ENCODE measurements around the gene DBT.
"Not testable (repeated sequence)": the region's sequence is repeated elsewhere in the genome, so short reads cannot be mapped to it uniquely, and the experiment has no call there.

DBT gene

DNA sequence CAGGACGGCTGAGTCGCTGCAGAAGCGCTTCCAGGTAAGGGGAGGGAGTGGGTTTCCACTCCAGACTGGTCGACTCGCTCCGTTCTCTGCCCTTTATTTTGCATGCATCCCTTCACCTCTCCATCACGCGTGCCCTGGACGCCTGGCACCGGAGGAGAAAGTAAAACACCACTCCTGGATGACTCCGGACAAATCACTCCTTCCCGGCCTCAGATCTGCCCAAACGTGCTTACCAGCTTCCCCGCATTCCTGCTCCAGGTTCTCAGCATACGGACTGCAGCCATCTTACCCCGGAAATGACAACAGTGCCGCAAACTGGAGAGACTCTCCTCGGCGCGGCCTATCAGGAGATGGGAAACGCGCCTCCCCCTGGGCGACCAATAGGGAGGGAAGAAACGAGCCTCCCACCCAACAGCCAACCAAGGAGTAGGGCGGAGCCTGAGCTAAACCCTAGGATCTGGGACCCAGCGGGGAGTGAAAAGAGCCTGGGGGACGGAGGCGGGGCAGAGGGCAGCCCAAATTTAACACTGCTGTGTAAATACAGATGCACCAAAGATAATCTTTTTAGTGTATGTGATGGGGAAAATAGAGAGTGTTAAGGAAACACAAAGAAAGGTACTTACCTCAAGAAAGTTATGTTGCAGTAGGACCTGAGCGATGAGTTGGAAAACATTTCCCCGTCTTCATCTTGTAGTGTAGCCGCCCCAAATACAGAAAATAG is at the start of gene DBT:
TSS of gene DBT (minus strand) at position 298 of the 721 bp plus-strand sequence. CDS start at position 284, 14 bp downstream.
- H3K4me3 ChIP-seq (replicated peaks in 1 of 2; ENCODE audit: low read depth in 2 of 2, low read length in 2 of 2) = peak within 1 kb of the TSS; percentile 89 to 98
- TF ChIP-seq, protein P1, sequence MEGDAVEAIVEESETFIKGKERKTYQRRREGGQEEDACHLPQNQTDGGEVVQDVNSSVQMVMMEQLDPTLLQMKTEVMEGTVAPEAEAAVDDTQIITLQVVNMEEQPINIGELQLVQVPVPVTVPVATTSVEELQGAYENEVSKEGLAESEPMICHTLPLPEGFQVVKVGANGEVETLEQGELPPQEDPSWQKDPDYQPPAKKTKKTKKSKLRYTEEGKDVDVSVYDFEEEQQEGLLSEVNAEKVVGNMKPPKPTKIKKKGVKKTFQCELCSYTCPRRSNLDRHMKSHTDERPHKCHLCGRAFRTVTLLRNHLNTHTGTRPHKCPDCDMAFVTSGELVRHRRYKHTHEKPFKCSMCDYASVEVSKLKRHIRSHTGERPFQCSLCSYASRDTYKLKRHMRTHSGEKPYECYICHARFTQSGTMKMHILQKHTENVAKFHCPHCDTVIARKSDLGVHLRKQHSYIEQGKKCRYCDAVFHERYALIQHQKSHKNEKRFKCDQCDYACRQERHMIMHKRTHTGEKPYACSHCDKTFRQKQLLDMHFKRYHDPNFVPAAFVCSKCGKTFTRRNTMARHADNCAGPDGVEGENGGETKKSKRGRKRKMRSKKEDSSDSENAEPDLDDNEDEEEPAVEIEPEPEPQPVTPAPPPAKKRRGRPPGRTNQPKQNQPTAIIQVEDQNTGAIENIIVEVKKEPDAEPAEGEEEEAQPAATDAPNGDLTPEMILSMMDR (IDR thresholded peaks at IDR 0.05; ENCODE audit: low read depth, low read length) = no peak
- DNase-seq (ENCODE audit: low read depth in 2 of 2) = peak; percentile 94 to 95

DNA sequence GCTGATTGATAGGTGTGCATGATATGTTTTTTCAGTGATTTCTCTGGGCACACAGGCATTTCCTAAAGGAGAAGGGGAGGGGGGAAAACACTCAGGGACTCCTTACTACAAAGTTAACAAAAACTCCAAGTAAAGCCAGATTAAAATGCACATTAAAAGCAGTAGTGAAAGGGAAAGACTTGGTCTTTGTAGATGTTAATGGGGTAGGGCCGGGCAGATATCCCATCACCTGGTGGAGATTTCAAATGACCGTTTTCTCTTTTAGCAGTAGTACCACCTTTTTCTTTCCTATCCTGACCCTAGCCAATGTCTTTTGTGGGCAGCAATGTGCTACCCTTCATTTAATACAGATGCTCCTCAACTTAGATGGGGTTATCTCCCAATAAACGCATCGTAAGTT is 48.9 kb upstream of the DBT start:
- TF ChIP-seq, protein P1 (IDR thresholded peaks at IDR 0.05; ENCODE audit: low read depth, low read length) = no peak
- no peak for DNase-seq (ENCODE audit: low read depth in 2 of 2)
- H3K4me3 ChIP-seq (replicated peaks in 1 of 2; ENCODE audit: low read depth in 2 of 2, low read length in 2 of 2) = no peak overlapping the region

DNA sequence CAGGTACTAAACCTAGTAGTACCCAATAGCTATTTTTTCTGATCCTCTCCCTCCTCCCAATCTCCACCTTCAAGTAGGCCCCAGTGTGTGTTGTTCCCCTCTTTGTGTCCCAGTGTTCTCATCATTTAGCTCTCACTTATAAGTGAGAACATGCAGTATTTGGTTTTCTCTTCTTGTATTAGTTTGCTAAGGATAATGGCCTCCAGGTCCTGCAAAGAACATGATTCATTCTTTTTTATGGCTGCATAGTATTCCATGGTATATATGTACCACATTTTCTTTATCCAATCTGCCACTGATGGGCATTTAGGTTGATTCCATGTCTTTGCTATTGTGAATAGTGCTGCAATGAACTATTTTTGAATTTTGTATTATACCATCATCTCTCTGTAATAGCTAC is 47.4 kb upstream of the DBT start:
- DNase-seq (ENCODE audit: low read depth in 2 of 2); H3K4me3 ChIP-seq (replicated peaks in 1 of 2; ENCODE audit: low read depth in 2 of 2, low read length in 2 of 2): not testable (repeated sequence)

DNA sequence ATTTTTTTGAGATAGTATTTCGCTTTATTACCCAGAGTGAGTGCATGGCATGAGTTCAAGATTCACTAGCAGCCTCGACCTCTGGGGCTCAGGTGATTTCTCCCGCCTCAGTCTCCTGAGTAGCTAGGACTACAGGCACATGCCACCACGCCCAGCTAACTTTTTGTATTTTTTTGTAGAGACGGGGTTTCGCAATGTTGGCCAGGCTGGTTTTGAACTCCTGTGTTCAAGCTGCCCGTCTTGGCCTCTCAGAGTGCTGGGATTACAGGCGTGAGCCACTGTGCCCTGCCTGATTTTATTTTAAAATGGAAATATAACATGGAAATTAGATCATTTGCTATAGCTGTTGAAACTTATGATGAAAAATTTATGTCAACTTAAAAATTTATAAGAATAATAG is 46.5 kb upstream of the DBT start:
- TF ChIP-seq, protein P1 (IDR thresholded peaks at IDR 0.05; ENCODE audit: low read depth, low read length) = no peak
- H3K4me3 ChIP-seq (replicated peaks in 1 of 2; ENCODE audit: low read depth in 2 of 2, low read length in 2 of 2) = no peak overlapping the region
- no peak for DNase-seq (ENCODE audit: low read depth in 2 of 2)

DNA sequence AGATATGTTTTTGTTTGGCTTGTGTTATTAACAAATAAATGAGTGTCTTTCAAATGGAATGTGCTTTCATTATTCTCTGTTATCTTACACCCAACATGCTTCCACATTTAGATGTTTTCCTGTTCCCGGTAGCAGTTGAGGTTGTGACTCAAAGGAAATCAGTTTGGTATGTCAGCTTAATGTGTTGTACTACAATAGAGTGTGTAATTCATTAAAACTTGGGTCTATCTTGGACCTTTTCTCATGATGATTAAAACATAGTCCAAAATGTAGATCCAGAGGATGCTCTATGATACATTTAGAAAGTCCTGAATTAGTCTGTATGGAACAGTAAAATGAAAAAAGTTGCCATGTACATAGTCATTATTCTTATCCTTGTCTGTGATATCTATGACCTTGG is 43.1 kb upstream of the DBT start:
- DNase-seq (ENCODE audit: low read depth in 2 of 2) = peak; percentile 59 to 69
- no peak overlapping the region for H3K4me3 ChIP-seq (replicated peaks in 1 of 2; ENCODE audit: low read depth in 2 of 2, low read length in 2 of 2)
- TF ChIP-seq, protein P1 (IDR thresholded peaks at IDR 0.05; ENCODE audit: low read depth, low read length) = no peak

DNA sequence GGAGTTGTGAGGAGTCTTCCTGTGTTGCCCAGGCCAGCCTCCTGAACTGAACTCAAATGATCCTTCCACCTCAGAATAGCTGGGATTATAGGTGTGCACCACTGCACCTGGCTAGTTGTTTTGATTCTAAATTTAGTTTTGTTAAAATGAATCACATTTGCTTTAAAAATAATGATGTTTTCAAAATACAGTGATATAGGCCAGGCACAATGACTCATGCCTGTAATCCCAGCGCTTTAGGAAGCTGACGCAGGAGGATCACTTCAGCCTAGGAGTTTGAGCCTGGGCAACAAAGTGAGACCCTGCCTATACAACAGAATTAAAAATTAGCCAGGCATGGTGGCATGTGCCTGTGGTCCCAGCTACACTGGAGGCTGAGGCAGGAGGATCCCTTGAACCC is 40.7 kb upstream of the DBT start:
- peak; percentile 7 to 59 for DNase-seq (ENCODE audit: low read depth in 2 of 2)
- TF ChIP-seq, protein P1 (IDR thresholded peaks at IDR 0.05; ENCODE audit: low read depth, low read length) = no peak
- H3K4me3 ChIP-seq (replicated peaks in 1 of 2; ENCODE audit: low read depth in 2 of 2, low read length in 2 of 2) = no peak overlapping the region

DNA sequence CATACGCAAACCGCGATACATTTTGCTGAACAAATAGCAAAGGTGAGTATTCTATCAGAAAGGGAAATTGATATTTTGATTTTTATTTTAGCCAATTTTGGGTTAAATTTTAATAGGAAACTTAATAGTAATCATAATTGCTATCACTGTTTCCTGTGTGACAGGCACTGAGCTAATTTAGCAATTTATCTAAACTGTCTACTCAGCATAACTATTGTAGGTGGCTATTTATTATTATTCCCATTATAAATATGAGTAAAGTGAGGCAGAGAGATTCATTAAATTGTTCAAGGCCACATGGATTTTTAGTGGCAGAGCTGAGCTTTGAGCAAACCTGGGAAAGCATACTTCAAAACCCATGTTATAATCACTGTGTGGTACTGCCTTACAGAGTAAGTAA is 37.5 kb upstream of the DBT start:
- TF ChIP-seq, protein P1 (IDR thresholded peaks at IDR 0.05; ENCODE audit: low read depth, low read length) = no peak
- no peak overlapping the region for H3K4me3 ChIP-seq (replicated peaks in 1 of 2; ENCODE audit: low read depth in 2 of 2, low read length in 2 of 2)
- DNase-seq (ENCODE audit: low read depth in 2 of 2) = no peak

Measured in cardiac fibroblast (primary cell).